K562 (cell line): Measurements from ENCODE around the gene CCNDBP1. TPM values are rescaled to one million over a fixed set of nuclear protein-coding genes. Genes with fewer than 3 reads are reported as not detected.

Experiments
- ARHGAP35 ChIP-seq: fragments of 450-650 bp; IDR thresholded peaks from 2 replicates; pipeline ENCODE4 v1.6.1; 2018; ENCODE audit not compliant: partially characterized antibody
- ATF1 ChIP-seq, 2 experiments: fragments of 450-650 bp in 1 of 2; IDR thresholded peaks; 2 replicates each; pipeline ENCODE4 v1.6.1; 2016; ENCODE audit warnings: missing compliant biosample characterization in 1 of 2, missing genetic modification characterization in 1 of 2
- BRD4 ChIP-seq: fragments of 200-600 bp; sonication (generic); IDR thresholded peaks from 2 replicates; pipeline ENCODE4 v1.6.1; 2017; ENCODE audit warnings: inconsistent platforms
- GATA2 ChIP-seq: sonication (generic); formaldehyde crosslinking; IDR thresholded peaks from 2 replicates; pipeline ENCODE4 v1.4.0; 2020; ENCODE audit warnings: mild to moderate bottlenecking, missing genetic modification reagents
- GMEB1 ChIP-seq: fragments of 250-450 bp; sonication (Bioruptor Pico); IDR thresholded peaks from 2 replicates; pipeline ENCODE4 v1.4.0; 2020; ENCODE audit warnings: mild to moderate bottlenecking
- HES1 ChIP-seq: fragments of 450-650 bp; IDR thresholded peaks from 2 replicates; pipeline ENCODE4 v1.6.1; 2016; ENCODE audit warnings: low read depth, mild to moderate bottlenecking, moderate library complexity
- KAT7 ChIP-seq: sonication (generic); formaldehyde crosslinking; IDR thresholded peaks from 2 replicates; pipeline ENCODE4 v1.8.0; 2022; ENCODE audit warnings: missing genetic modification reagents, mild to moderate bottlenecking, borderline replicate concordance
- LEF1 ChIP-seq: fragments of 450-650 bp; IDR thresholded peaks from 2 replicates; pipeline ENCODE4 v1.6.1; 2016; ENCODE audit warnings: mild to moderate bottlenecking
- MAZ ChIP-seq, 2 experiments: fragments of 450-650 bp in 1 of 2; sonication (generic) in 1 of 2; formaldehyde crosslinking; IDR thresholded peaks in 1 of 2; conservative IDR thresholded peaks in 1 of 2; 2 replicates each; pipeline versions ENCODE4 v1.4.0 to v1.5.0; 2020; ENCODE audit warnings: mild to moderate bottlenecking in 1 of 2, missing genetic modification reagents in 1 of 2
- NFE2 ChIP-seq: IDR thresholded peaks from 2 replicates; pipeline ENCODE4 v1.6.1; 2014; ENCODE audit warnings: antibody characterized with exemption, low read depth
- NR2F6 ChIP-seq: fragments of 450-650 bp; formaldehyde crosslinking; IDR thresholded peaks from 2 replicates; pipeline ENCODE4 v1.4.0; 2020; ENCODE audit warnings: mild to moderate bottlenecking
- RHOXF2B ChIP-seq: fragments of 250-450 bp; sonication (Bioruptor Pico); conservative IDR thresholded peaks from 2 replicates; pipeline ENCODE4 v1.5.1; 2021
- RUNX1 ChIP-seq: sonication (generic); IDR thresholded peaks from 2 replicates; pipeline ENCODE4 v1.6.1; 2016; ENCODE audit warnings: antibody characterized with exemption, low read depth
- SOX6 ChIP-seq: fragments of 450-650 bp; IDR thresholded peaks from 2 replicates; pipeline ENCODE4 v1.6.1; 2014; ENCODE audit warnings: mild to moderate bottlenecking
- SRSF9 ChIP-seq: fragments of 200-400 bp; formaldehyde crosslinking; IDR thresholded peaks from 2 replicates; pipeline ENCODE4 v1.6.1; 2017; ENCODE audit warnings: low read depth, low read length, borderline replicate concordance
- STAG1 ChIP-seq: sonication (generic); formaldehyde crosslinking; IDR thresholded peaks from 2 replicates; pipeline ENCODE4 v1.5.0; 2020; ENCODE audit warnings: missing genetic modification reagents, borderline replicate concordance
- TBL1XR1 ChIP-seq, 2 experiments: IDR thresholded peaks; 2 replicates each; pipeline ENCODE4 v1.6.1; 2012; ENCODE audit warnings: improper control_type of control experiment in 2 of 2, low read length in 2 of 2, mild to moderate bottlenecking in 1 of 2
- THRAP3 ChIP-seq: fragments of 450-650 bp; IDR thresholded peaks from 2 replicates; pipeline ENCODE4 v1.6.1; 2016; ENCODE audit warnings: mild to moderate bottlenecking, inconsistent platforms, borderline replicate concordance
- XRCC3 ChIP-seq: fragments of 450-650 bp; IDR thresholded peaks from 2 replicates; pipeline ENCODE4 v1.6.1; 2017; ENCODE audit warnings: mild to moderate bottlenecking, moderate library complexity
- ZNF224 ChIP-seq: sonication (generic); formaldehyde crosslinking; IDR thresholded peaks from 2 replicates; pipeline ENCODE4 v1.8.0; 2022; ENCODE audit warnings: mild to moderate bottlenecking, missing genetic modification reagents
- ZNF316 ChIP-seq: fragments of 450-650 bp; IDR thresholded peaks from 2 replicates; pipeline ENCODE4 v1.6.1; 2016
- ZNF445 ChIP-seq: fragments of 250-450 bp; sonication (Bioruptor Pico); IDR thresholded peaks from 2 replicates; pipeline ENCODE4 v1.4.0; 2020; ENCODE audit warnings: low read depth, mild to moderate bottlenecking, moderate library complexity
- ZNF507 ChIP-seq: conservative IDR thresholded peaks from 2 replicates; pipeline ENCODE4 v1.6.1; 2017; ENCODE audit warnings: missing genetic modification characterization, missing compliant biosample characterization
- polyA plus RNA-seq, 8 experiments: library from polyadenylated mRNA; depleted of rRNA in 4 of 8; stranded (reverse) in 5 of 8; unstranded in 3 of 8; fragments of >200 nt; fragmentation: Nextera tagmentation in 2 of 8; fragmentation: Illumina TruSeq in 1 of 8; extraction: Ambion mirVana in 2 of 8; extraction: Trizol in 1 of 8; gene quantifications; 2 replicates each; pipeline versions ENCODE4 v1.2.1 to v1.2.3, GENCODE V29; 2011 to 2014; ENCODE audit warnings: inconsistent platforms in 1 of 8, missing spikeins in 1 of 8
- total RNA-seq, 7 experiments: library from RNA; depleted of rRNA in 6 of 7; stranded (reverse); fragments of >200 nt in 6 of 7; fragmentation: Illumina TruSeq in 2 of 7; extraction: Trizol in 2 of 7; gene quantifications; 2 replicates each; pipeline versions ENCODE4 v1.2.1 to v1.2.3, GENCODE V29; 2011 to 2021; ENCODE audit warnings: low replicate concordance in 1 of 7
- TF ChIP-seq, protein P1 (sequence below): sonication (generic); formaldehyde crosslinking; IDR thresholded peaks from 2 replicates; pipeline ENCODE4 v1.8.1; 2023; ENCODE audit warnings: missing genetic modification reagents, mild to moderate bottlenecking, borderline replicate concordance

The CCNDBP1 gene
- total and polyA plus RNA-seq, 9 of the 15 experiments (the other 6 are each of a cell fraction or from before 2014, with no cell fraction given) = 37.0 to 111 (median 55.5) TPM

GRCh38 chr15:43169888-43170287, 15.3 kb upstream of the CCNDBP1 start (continued):
- TF ChIP-seq ZNF224 = no peak
- TF ChIP-seq MAZ (CRISPR knock-in tag; conservative IDR thresholded peaks at IDR 0.05 in 1 of 2, IDR thresholded peaks at IDR 0.05 in 1 of 2) = no peak
- no peak for TF ChIP-seq RUNX1
- TF ChIP-seq ZNF316 = no peak
- TF ChIP-seq ATF1 (CRISPR knock-in tag; IDR thresholded peaks at IDR 0.05) = no peak
- peak; percentile 36; the same call in 1 of the 2 replicates for TF ChIP-seq ATF1 (tag; IDR thresholded peaks at IDR 0.05)
- no peak for TF ChIP-seq ZNF507 (tag)
- TF ChIP-seq RHOXF2B (CRISPR knock-in tag) = no peak
- TF ChIP-seq BRD4 = no peak
- TF ChIP-seq TBL1XR1 (IDR thresholded peaks at IDR 0.05; ENCODE audit: low read length in 2 of 2) = 0 out of 4 replicates have a peak, but pooled peaks of 1 of the 2 experiments have one; percentile 40
- TF ChIP-seq THRAP3 = no peak
- TF ChIP-seq, protein P1, sequence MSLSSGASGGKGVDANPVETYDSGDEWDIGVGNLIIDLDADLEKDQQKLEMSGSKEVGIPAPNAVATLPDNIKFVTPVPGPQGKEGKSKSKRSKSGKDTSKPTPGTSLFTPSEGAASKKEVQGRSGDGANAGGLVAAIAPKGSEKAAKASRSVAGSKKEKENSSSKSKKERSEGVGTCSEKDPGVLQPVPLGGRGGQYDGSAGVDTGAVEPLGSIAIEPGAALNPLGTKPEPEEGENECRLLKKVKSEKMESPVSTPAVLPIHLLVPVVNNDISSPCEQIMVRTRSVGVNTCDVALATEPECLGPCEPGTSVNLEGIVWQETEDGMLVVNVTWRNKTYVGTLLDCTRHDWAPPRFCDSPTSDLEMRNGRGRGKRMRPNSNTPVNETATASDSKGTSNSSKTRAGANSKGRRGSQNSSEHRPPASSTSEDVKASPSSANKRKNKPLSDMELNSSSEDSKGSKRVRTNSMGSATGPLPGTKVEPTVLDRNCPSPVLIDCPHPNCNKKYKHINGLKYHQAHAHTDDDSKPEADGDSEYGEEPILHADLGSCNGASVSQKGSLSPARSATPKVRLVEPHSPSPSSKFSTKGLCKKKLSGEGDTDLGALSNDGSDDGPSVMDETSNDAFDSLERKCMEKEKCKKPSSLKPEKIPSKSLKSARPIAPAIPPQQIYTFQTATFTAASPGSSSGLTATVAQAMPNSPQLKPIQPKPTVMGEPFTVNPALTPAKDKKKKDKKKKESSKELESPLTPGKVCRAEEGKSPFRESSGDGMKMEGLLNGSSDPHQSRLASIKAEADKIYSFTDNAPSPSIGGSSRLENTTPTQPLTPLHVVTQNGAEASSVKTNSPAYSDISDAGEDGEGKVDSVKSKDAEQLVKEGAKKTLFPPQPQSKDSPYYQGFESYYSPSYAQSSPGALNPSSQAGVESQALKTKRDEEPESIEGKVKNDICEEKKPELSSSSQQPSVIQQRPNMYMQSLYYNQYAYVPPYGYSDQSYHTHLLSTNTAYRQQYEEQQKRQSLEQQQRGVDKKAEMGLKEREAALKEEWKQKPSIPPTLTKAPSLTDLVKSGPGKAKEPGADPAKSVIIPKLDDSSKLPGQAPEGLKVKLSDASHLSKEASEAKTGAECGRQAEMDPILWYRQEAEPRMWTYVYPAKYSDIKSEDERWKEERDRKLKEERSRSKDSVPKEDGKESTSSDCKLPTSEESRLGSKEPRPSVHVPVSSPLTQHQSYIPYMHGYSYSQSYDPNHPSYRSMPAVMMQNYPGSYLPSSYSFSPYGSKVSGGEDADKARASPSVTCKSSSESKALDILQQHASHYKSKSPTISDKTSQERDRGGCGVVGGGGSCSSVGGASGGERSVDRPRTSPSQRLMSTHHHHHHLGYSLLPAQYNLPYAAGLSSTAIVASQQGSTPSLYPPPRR (CRISPR knock-in tag) = no peak
- TF ChIP-seq SOX6 = peak; percentile 78
- TF ChIP-seq ARHGAP35 = peak; percentile 77
- TF ChIP-seq HES1 = no peak
- TF ChIP-seq XRCC3 = no peak
- TF ChIP-seq ZNF445 (CRISPR knock-in tag) = no peak
- TF ChIP-seq SRSF9 = no peak
- no peak for TF ChIP-seq GATA2 (CRISPR knock-in tag)
- no peak for TF ChIP-seq KAT7 (CRISPR knock-in tag)
- TF ChIP-seq NFE2 = no peak
- TF ChIP-seq GMEB1 (CRISPR knock-in tag) = no peak
- peak; percentile 60 for TF ChIP-seq LEF1
- TF ChIP-seq STAG1 (CRISPR knock-in tag) = no peak
- TF ChIP-seq NR2F6 (CRISPR knock-in tag) = no peak
